ACC112 (cell line): ENCODE data around the gene SCARF1.

Experiments used
- H2AFZ ChIP-seq: fragments of 200-600 bp; sonication (generic); one replicate; pipeline ENCODE4 v1.6.0; 2017; ENCODE audit warnings: antibody characterized with exemption, low read length; ENCODE audit not compliant: unreplicated experiment
- H3K27ac ChIP-seq: fragments of 200-600 bp; sonication (generic); 2 replicates; pipeline ENCODE4 v1.5.1; 2014; ENCODE audit warnings: low read depth, mild to moderate bottlenecking, antibody characterized with exemption, low read length, moderate library complexity
- H3K27me3 ChIP-seq: fragments of 200-600 bp; sonication (generic); 2 replicates; pipeline ENCODE4 v1.6.1; 2014; ENCODE audit warnings: mild to moderate bottlenecking, antibody characterized with exemption, low read length, moderate library complexity, mixed read lengths; ENCODE audit not compliant: insufficient read depth
- H3K36me3 ChIP-seq: fragments of 200-600 bp; sonication (generic); 2 replicates; pipeline ENCODE4 v1.6.1; 2016; ENCODE audit warnings: mild to moderate bottlenecking, antibody characterized with exemption, low read length, moderate library complexity, mixed read lengths; ENCODE audit not compliant: insufficient read depth
- H3K4me1 ChIP-seq: fragments of 200-600 bp; sonication (generic); one replicate; pipeline ENCODE4 v1.6.1; 2016; ENCODE audit warnings: low read length, mixed read lengths; ENCODE audit not compliant: insufficient read depth, unreplicated experiment, control insufficient read depth
- H3K4me3 ChIP-seq: fragments of 200-600 bp; sonication (generic); 2 replicates; pipeline ENCODE4 v1.5.1; 2014; ENCODE audit warnings: mild to moderate bottlenecking, low read depth, low read length
- H3K79me2 ChIP-seq: fragments of 200-600 bp; sonication (generic); one replicate; pipeline ENCODE4 v1.6.0; 2016; ENCODE audit warnings: low read length; ENCODE audit not compliant: control insufficient read depth, unreplicated experiment, insufficient read depth

Gene SCARF1

GRCh38 chr17:1647802-1648171 is 2.3 kb upstream of the SCARF1 start:
- no peak overlapping the region for H2AFZ ChIP-seq
- H3K4me1 ChIP-seq, result peaks cover 25% of the 10 kb centered on the region

GRCh38 chr17:1646199-1646875 is 805 bp upstream of the SCARF1 start:
- H3K27ac ChIP-seq, result no peak overlapping the region
- H3K36me3 ChIP-seq, result 0 out of 2 replicates have a peak, but pooled peaks cover 2% of the 10 kb centered on the region
- no peaks in the 10 kb centered on the region for H3K27me3 ChIP-seq
- H2AFZ ChIP-seq, result no peak overlapping the region
- H3K79me2 ChIP-seq, result no peaks in the 10 kb centered on the region
- H3K4me1 ChIP-seq, result peaks cover 25% of the 10 kb centered on the region
- no peak overlapping the region for H3K4me3 ChIP-seq

More at GRCh38 chr17:1647802-1648171, 2.3 kb upstream of the SCARF1 start:
- H3K36me3 ChIP-seq, result peaks cover 11% of the 10 kb centered on the region
- H3K4me3 ChIP-seq, result peak overlapping the region; percentile 72; the same call in 1 of the 2 replicates
- no peak overlapping the region for H3K27ac ChIP-seq
- H3K79me2 ChIP-seq, result no peaks in the 10 kb centered on the region
- H3K27me3 ChIP-seq, result no peaks in the 10 kb centered on the region

DNA sequence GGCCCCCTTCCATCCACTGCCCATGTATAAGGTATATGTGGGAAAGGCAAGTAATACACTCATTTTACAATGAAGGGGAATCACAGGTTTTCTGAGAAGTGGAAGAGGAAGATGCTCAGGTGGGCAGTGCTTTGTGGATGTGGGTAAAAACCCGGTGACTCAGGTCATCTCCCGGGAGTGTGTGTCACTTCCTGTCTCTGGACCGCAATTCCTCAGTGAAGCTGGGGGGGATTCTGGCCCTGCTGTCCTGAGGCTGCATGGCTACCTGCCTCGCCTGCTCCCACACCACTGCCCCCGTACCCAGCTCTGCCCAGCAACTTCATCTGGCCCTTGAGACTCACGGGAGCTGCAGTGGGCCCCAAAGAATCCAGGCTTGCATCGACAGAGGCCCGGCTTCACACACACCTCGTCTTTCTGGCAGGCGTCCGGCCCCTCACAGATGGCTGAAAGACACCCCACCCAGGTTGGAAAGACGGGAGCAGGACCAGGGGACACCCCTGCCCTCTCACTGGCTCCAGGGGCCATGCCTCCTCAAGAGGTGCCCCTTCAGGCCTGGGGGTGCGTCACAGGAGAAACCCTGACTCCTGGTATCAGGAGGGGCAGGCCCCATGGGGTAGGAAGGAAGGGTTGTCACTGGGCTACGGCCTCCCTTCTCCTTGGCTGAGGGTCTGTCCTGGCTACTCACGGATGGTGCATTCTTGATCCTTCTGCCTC is 882 bp downstream of the SCARF1 start:
- Histone ChIP-seq H3K27ac (no peak overlapping the region), H2AFZ (no peak overlapping the region), H3K36me3 (no peaks in the 10 kb centered on the region), H3K27me3 (no peaks in the 10 kb centered on the region), H3K4me3 (no peak overlapping the region), H3K4me1 (peaks cover 20% of the 10 kb centered on the region), H3K79me2 (no peaks in the 10 kb centered on the region)

- peak overlapping the region; percentile 74 for H3K4me3 ChIP-seq
- no peaks in the 10 kb centered on the region for H3K79me2 ChIP-seq
- H3K36me3 ChIP-seq, result no peaks in the 10 kb centered on the region
- no peak overlapping the region for H3K27ac ChIP-seq
- peaks cover 20% of the 10 kb centered on the region for H3K4me1 ChIP-seq
- H2AFZ ChIP-seq, result no peak overlapping the region
- no peaks in the 10 kb centered on the region for H3K27me3 ChIP-seq
Observed at GRCh38 chr17:1643999-1644492, 1.5 kb downstream of the SCARF1 start.

GRCh38 chr17:1643293-1643998 is 2.1 kb downstream of the SCARF1 start:
- Histone ChIP-seq H3K79me2 (no peaks in the 10 kb centered on the region), H3K27me3 (no peaks in the 10 kb centered on the region), H2AFZ (no peak overlapping the region), H3K4me1 (peaks cover 18% of the 10 kb centered on the region), H3K4me3 (peak overlapping the region; percentile 74), H3K36me3 (no peaks in the 10 kb centered on the region), H3K27ac (no peak overlapping the region)

GRCh38 chr17:1641065-1641403 is 4.5 kb downstream of the SCARF1 start:
- Histone ChIP-seq H3K4me1 (peaks cover 12% of the 10 kb centered on the region), H3K4me3 (no peak overlapping the region), H2AFZ (no peak overlapping the region), H3K27me3 (no peaks in the 10 kb centered on the region), H3K79me2 (no peaks in the 10 kb centered on the region), H3K27ac (no peak overlapping the region), H3K36me3 (no peaks in the 10 kb centered on the region)

DNA sequence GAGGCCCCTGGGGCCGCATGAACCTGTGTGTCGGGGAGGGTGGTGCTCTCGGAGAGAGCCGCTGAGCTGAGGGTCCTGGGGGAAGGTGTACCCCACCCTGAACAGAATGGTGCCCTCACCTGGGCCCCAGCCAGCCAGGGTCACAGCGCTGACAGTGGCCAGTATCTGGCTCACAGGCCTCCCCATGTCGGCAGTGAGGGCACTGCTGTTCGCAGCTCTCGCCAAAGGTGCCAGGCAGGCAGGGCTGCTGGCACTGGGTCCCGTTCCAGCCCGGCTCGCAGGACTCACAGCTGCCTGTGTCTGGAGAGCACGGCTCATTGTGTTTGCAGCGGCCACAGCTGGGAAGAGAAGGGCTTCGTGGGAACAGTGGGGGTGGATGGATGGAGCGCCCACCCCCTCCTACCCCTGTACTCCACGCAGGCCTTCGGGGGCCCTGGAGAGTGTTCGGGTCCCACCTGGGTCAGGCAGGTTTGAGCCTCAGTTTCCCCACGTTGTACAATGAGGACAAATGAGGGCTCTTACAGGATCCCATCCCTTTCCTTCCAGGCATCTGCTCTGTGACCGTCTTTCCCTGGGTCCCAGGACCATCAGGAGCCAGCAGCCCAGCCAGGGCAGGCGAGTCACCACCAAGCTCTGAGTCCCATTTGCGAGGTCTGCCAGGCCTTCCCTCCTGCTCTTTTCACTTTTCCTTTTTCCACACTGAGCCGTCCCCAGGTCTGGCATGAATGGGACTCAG is 5.0 kb downstream of the SCARF1 start:
- Histone ChIP-seq H3K27me3 (no peaks in the 10 kb centered on the region), H3K4me3 (no peak overlapping the region), H3K79me2 (no peaks in the 10 kb centered on the region), H3K36me3 (no peaks in the 10 kb centered on the region), H3K4me1 (peaks cover 12% of the 10 kb centered on the region), H3K27ac (no peak overlapping the region), H2AFZ (no peak overlapping the region)

GRCh38 chr17:1639549-1640180 is 5.9 kb downstream of the SCARF1 start:
- H3K4me3 ChIP-seq, result no peak overlapping the region
- no peak overlapping the region for H2AFZ ChIP-seq
- H3K27me3 ChIP-seq, result no peaks in the 10 kb centered on the region
- H3K27ac ChIP-seq, result no peak overlapping the region
- no peaks in the 10 kb centered on the region for H3K79me2 ChIP-seq
- H3K4me1 ChIP-seq, result peaks cover 10% of the 10 kb centered on the region
- H3K36me3 ChIP-seq, result no peaks in the 10 kb centered on the region

- H2AFZ ChIP-seq, result no peak overlapping the region
- no peaks in the 10 kb centered on the region for H3K27me3 ChIP-seq
- peaks cover under 1% of the 10 kb centered on the region for H3K4me1 ChIP-seq
- H3K79me2 ChIP-seq, result no peaks in the 10 kb centered on the region
- H3K4me3 ChIP-seq, result no peak overlapping the region
- no peaks in the 10 kb centered on the region for H3K36me3 ChIP-seq
- no peak overlapping the region for H3K27ac ChIP-seq
Observed at GRCh38 chr17:1638624-1639300, 6.8 kb downstream of the SCARF1 start.
